GM10248 (cell line): ENCODE measurements around the gene PPP1R18.

Experiments
- CTCF ChIA-PET: fragments of 300-600 bp; sonication (Branson Sonifier 250); formaldehyde crosslinking; extraction: SDS; loops from one replicate; lab custom pipeline; 2021; ENCODE audit warnings: antibody characterized with exemption; lab: Yijun Ruan, JAX
- POLR2A ChIA-PET: fragments of 350-650 bp; sonication (Branson Sonifier 250); formaldehyde crosslinking; extraction: SDS; loops from one replicate; lab custom pipeline; 2020; ENCODE audit warnings: antibody characterized with exemption; lab: Yijun Ruan, JAX
- DNase-seq: peaks from one replicate; pipeline ENCODE4 v3.0.0; 2012; ENCODE audit errors: extremely low spot score
- TF ChIP-seq, protein P1 (sequence below): IDR thresholded peaks from 2 replicates; pipeline ENCODE4 v1.5.1; 2012; ENCODE audit warnings: mild to moderate bottlenecking, low read depth; ENCODE audit errors: extremely low read depth, missing control alignments, control extremely low read depth

PPP1R18 gene

GRCh38 chr6:30684386-30685156 lies 1.9 kb downstream of the PPP1R18 start:
- peak; percentile 61 for DNase-seq
- POLR2A ChIA-PET = interaction anchor here (1.0 to 1.2 kb wide), 2 partner anchors 36 to 70 kb away, joined by 3 read pairs; no protein-coding TSS in a partner anchor
- CTCF ChIA-PET = interaction anchor here (0.9 to 18.8 kb wide), 7 partner anchors 10 to 152 kb away, joined by 3 to 776 read pairs (median 3); partner anchors contain the start of genes DHX16, MDC1 and TUBB
- TF ChIP-seq, protein P1, sequence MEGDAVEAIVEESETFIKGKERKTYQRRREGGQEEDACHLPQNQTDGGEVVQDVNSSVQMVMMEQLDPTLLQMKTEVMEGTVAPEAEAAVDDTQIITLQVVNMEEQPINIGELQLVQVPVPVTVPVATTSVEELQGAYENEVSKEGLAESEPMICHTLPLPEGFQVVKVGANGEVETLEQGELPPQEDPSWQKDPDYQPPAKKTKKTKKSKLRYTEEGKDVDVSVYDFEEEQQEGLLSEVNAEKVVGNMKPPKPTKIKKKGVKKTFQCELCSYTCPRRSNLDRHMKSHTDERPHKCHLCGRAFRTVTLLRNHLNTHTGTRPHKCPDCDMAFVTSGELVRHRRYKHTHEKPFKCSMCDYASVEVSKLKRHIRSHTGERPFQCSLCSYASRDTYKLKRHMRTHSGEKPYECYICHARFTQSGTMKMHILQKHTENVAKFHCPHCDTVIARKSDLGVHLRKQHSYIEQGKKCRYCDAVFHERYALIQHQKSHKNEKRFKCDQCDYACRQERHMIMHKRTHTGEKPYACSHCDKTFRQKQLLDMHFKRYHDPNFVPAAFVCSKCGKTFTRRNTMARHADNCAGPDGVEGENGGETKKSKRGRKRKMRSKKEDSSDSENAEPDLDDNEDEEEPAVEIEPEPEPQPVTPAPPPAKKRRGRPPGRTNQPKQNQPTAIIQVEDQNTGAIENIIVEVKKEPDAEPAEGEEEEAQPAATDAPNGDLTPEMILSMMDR = no peak

DNA sequence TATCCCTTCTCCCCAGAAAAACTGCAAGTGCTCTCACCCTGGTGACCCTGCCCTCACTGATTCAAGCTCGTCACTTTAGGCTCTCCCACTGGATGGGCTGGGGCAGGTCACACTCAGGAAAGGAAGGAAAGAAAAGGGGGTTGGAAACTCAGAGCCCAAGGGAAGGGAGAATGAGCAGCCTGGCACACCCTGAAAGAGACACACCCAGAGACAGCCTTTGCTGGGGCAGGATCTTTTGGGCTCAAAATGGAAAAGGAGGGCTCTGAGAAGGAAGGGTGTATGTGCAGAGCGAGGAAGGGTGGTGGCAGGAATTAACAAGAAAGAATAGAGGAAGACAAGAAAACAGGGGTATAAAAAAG lies 2.5 kb downstream of the PPP1R18 start:
- POLR2A ChIA-PET = interaction anchor here (1.0 to 1.2 kb wide), 2 partner anchors 37 to 69 kb away, joined by 3 read pairs; no protein-coding TSS in a partner anchor
- TF ChIP-seq, protein P1 = no peak
- CTCF ChIA-PET = interaction anchor here (1.2 to 18.8 kb wide), 3 partner anchors 40 to 162 kb away, joined by 3 to 776 read pairs (median 3); partner anchors contain the start of genes MDC1 and TUBB
- DNase-seq = no peak

- DNase-seq = no peak
- TF ChIP-seq, protein P1 = no peak
- CTCF ChIA-PET = interaction anchor here (1.0 to 18.8 kb wide), 4 partner anchors 9 to 162 kb away, joined by 3 to 776 read pairs (median 9); partner anchors contain the start of genes DHX16, MDC1 and TUBB
- POLR2A ChIA-PET = no interaction called here
Observed at GRCh38 chr6:30683183-30683979, 3.1 kb downstream of the PPP1R18 start.

- ChIA-PET CTCF (interaction anchor here (1.0 to 18.8 kb wide), 5 partner anchors 8 to 163 kb away, joined by 3 to 776 read pairs (median 15); partner anchors contain the start of genes DHX16, MDC1, NRM and TUBB), POLR2A (interaction anchor here (1.0 to 1.7 kb wide), 2 partner anchors 35 to 68 kb away, joined by 5 to 8 read pairs; partner anchors contain the start of gene MDC1)
- peak; percentile 81 for DNase-seq
- TF ChIP-seq, protein P1 = no peak
Observed at GRCh38 chr6:30682143-30683117, 4.0 kb downstream of the PPP1R18 start.

DNA sequence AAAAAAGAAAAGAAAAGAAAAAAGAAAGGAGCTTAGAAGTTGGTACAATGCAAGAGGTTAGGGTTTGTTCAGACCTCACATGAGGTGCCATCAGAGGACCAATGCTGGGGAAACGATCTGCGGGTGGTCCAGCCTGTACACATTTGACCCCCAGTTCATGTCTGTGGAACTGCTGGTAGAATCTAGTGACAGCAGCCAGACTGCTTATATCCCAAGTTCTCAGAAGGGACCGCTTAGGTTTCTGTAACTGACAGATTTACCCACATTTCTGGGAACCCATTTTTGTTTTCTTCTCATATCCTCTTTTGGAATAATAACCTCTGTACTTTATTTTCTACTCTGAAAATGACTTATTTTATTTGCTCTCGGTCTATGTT lies 4.7 kb downstream of the PPP1R18 start:
- POLR2A ChIA-PET = interaction anchor here (1.0 to 1.7 kb wide), 2 partner anchors 35 to 67 kb away, joined by 5 to 8 read pairs; partner anchors contain the start of gene MDC1
- TF ChIP-seq, protein P1 = no peak
- CTCF ChIA-PET = interaction anchor here (1.1 to 18.8 kb wide), 4 partner anchors 9 to 200 kb away, joined by 3 to 776 read pairs (median 40); partner anchors contain the start of genes DHX16, MDC1, NRM and TUBB
- no peak for DNase-seq
